WTC11 (cell line): ENCODE measurements around the gene CAMK2N2.

Source experiments
- CBFB ChIP-seq: sonication (generic); formaldehyde crosslinking; IDR thresholded peaks from 2 replicates; pipeline ENCODE4 v1.8.1; 2022; ENCODE audit warnings: mild to moderate bottlenecking, low read depth, missing genetic modification reagents
- CREB1 ChIP-seq: sonication (generic); formaldehyde crosslinking; IDR thresholded peaks from 2 replicates; pipeline ENCODE4 v1.8.0; 2023; ENCODE audit warnings: mild to moderate bottlenecking, missing genetic modification reagents
- CREM ChIP-seq: sonication (generic); formaldehyde crosslinking; IDR thresholded peaks from 2 replicates; pipeline ENCODE4 v1.8.1; 2022; ENCODE audit warnings: mild to moderate bottlenecking, missing genetic modification reagents, moderate library complexity
- CTCF ChIP-seq: fragments of 200-600 bp; IDR thresholded peaks from 2 replicates; pipeline ENCODE4 v1.8.0; 2022; ENCODE audit warnings: antibody characterized with exemption
- E2F4 ChIP-seq: sonication (generic); formaldehyde crosslinking; IDR thresholded peaks from 2 replicates; pipeline ENCODE4 v1.8.1; 2022; ENCODE audit warnings: low read depth, mild to moderate bottlenecking, moderate library complexity, missing genetic modification reagents, borderline replicate concordance
- ETV6 ChIP-seq: sonication (generic); formaldehyde crosslinking; IDR thresholded peaks from 2 replicates; pipeline ENCODE4 v1.8.1; 2022; ENCODE audit warnings: mild to moderate bottlenecking, missing genetic modification reagents
- FOXP4 ChIP-seq: sonication (generic); formaldehyde crosslinking; IDR thresholded peaks from 2 replicates; pipeline ENCODE4 v1.8.0; 2022; ENCODE audit warnings: mild to moderate bottlenecking, missing genetic modification reagents
- GTF2I ChIP-seq: fragments of 250-450 bp; sonication (Bioruptor Pico); conservative IDR thresholded peaks from 2 replicates; pipeline ENCODE4 v1.4.0; 2021; ENCODE audit warnings: mild to moderate bottlenecking
- NFYB ChIP-seq: sonication (generic); formaldehyde crosslinking; conservative IDR thresholded peaks from 2 replicates; pipeline ENCODE4 v1.8.0; 2022; ENCODE audit warnings: low read depth, missing genetic modification reagents
- NR2C2 ChIP-seq: sonication (generic); formaldehyde crosslinking; IDR thresholded peaks from 2 replicates; pipeline ENCODE4 v1.8.0; 2022; ENCODE audit warnings: mild to moderate bottlenecking, missing genetic modification reagents
- TEAD1 ChIP-seq: sonication (generic); formaldehyde crosslinking; IDR thresholded peaks from 2 replicates; pipeline ENCODE4 v1.8.0; 2022; ENCODE audit warnings: mild to moderate bottlenecking, missing genetic modification reagents

- TF ChIP-seq CTCF (no peak), NFYB (no peak), CREM (CRISPR knock-in tag) (no peak), TEAD1 (no peak), E2F4 (CRISPR knock-in tag) (no peak), CREB1 (CRISPR knock-in tag) (no peak), NR2C2 (CRISPR knock-in tag) (no peak), FOXP4 (CRISPR knock-in tag) (no peak), ETV6 (no peak), CBFB (CRISPR knock-in tag) (no peak), GTF2I (CRISPR knock-in tag) (no peak)
Measured at GRCh38 chr3:184218814-184219213, 42.5 kb downstream of the CAMK2N2 start.
